K562 (cell line): ENCODE measurements around the gene GNAS-AS1. TPM values are rescaled to one million over a fixed set of nuclear protein-coding genes. Genes with fewer than 3 reads are reported as not detected.

ENCODE experiments used
- ATAC-seq: fragments of 200-7000 bp; cut with Tn5 transposase; 3 replicates; pipeline ENCODE4 v1.9.1; 2020; ENCODE audit warnings: moderate library complexity
- BruUV-seq: library from RNA; stranded (reverse); fragments of 400-500 nt; replicated peaks from 2 replicates; lab custom pipeline; 2021; lab: Mats Ljungman, UMichigan
- CTCF ChIA-PET: fragments of 300-600 bp; formaldehyde crosslinking; extraction: SDS; loops from one replicate; lab custom pipeline; 2021; ENCODE audit warnings: low intra/inter-chr PET ratio; lab: Yijun Ruan, JAX
- POLR2A ChIA-PET: fragments of 300-600, 350-650 bp; sonication (Branson Sonifier 250); formaldehyde crosslinking; extraction: SDS; loops from one replicate; lab custom pipeline; 2021; ENCODE audit warnings: antibody characterized with exemption, inconsistent platforms; lab: Yijun Ruan, JAX
- DNase-seq, 4 experiments: peaks; one replicate each; pipeline versions ENCODE4 v3.0.0 to v3.0.0-alpha.2; 2011 to 2018; ENCODE audit warnings: low spot score in 3 of 4, mixed read lengths in 3 of 4; ENCODE audit errors: extremely low read depth in 1 of 4
- FAIRE-seq: peaks from 2 replicates; lab custom pipeline; 2011; peaks lifted over from hg19 to GRCh38; lab: Jason Lieb, UNC
- H2AFZ ChIP-seq: 2 replicates; pipeline ENCODE4 v1.6.0; 2011; ENCODE audit warnings: low read depth, low read length, control low read depth, inconsistent platforms
- H3K27ac ChIP-seq: fragments of 200-600 bp; 3 replicates; pipeline ENCODE4 v1.8.0; 2011; ENCODE audit warnings: low read depth, mild to moderate bottlenecking, control low read depth, inconsistent platforms, low read length, moderate library complexity, mixed read lengths; ENCODE audit errors: extremely low read depth
- H3K27me3 ChIP-seq, 2 experiments: fragments of 300-600 bp in 1 of 2; 2 replicates in 1 of 2; 3 replicates in 1 of 2; pipeline versions ENCODE4 v1.6.0 to v1.8.0; 2011; ENCODE audit warnings: inconsistent platforms in 2 of 2, low read length in 2 of 2, mild to moderate bottlenecking in 1 of 2, mixed read lengths in 1 of 2, moderate library complexity in 1 of 2; ENCODE audit not compliant: control insufficient read depth in 2 of 2, insufficient read depth in 2 of 2
- H3K36me3 ChIP-seq: fragments of 300-600 bp; 3 replicates; pipeline ENCODE4 v1.8.0; 2011; ENCODE audit warnings: mild to moderate bottlenecking, low read length, inconsistent platforms; ENCODE audit not compliant: control insufficient read depth, insufficient read depth
- H3K4me1 ChIP-seq, 2 experiments: fragments of 200-600 bp in 1 of 2; replicated peaks in 1 of 2; 2 replicates in 1 of 2; 3 replicates in 1 of 2; pipeline versions ENCODE4 v1.5.1 to v1.8.0; 2011; ENCODE audit warnings: inconsistent platforms in 2 of 2, low read length in 2 of 2, mild to moderate bottlenecking in 1 of 2, mixed read lengths in 1 of 2, moderate library complexity in 1 of 2; ENCODE audit not compliant: control insufficient read depth in 2 of 2, insufficient read depth in 2 of 2
- H3K4me2 ChIP-seq: 2 replicates; pipeline ENCODE4 v1.6.1; 2011; ENCODE audit warnings: low read length, control low read depth, inconsistent platforms, mixed read lengths; ENCODE audit not compliant: insufficient read depth
- H3K4me3 ChIP-seq: fragments of 200-600 bp; sonication (generic), shearing (Covaris generic); 2 replicates; pipeline ENCODE4 v1.5.1; 2016; ENCODE audit warnings: control low read depth, inconsistent platforms
- H3K79me2 ChIP-seq: fragments of 200-600 bp; 3 replicates; pipeline ENCODE4 v1.8.0; 2011; ENCODE audit warnings: low read length, inconsistent platforms; ENCODE audit not compliant: control insufficient read depth, insufficient read depth
- H3K9ac ChIP-seq, 2 experiments: 2 replicates each; pipeline versions ENCODE4 v1.6.0 to v1.6.1; 2011; ENCODE audit warnings: low read depth in 2 of 2, low read length in 2 of 2, control low read depth in 1 of 2, inconsistent platforms in 1 of 2, mild to moderate bottlenecking in 1 of 2, mixed read lengths in 1 of 2; ENCODE audit not compliant: insufficient read depth in 1 of 2
- H3K9me1 ChIP-seq: one replicate; pipeline ENCODE4 v1.6.0; 2011; ENCODE audit warnings: inconsistent platforms, mild to moderate bottlenecking, low read length, moderate library complexity; ENCODE audit not compliant: control insufficient read depth, insufficient read depth
- H3K9me3 ChIP-seq: replicated peaks from 2 replicates; pipeline ENCODE4 v1.5.1; 2011; ENCODE audit warnings: low read depth, low read length, inconsistent platforms; ENCODE audit not compliant: control insufficient read depth, insufficient read depth
- H4K20me1 ChIP-seq: replicated peaks from 2 replicates; pipeline ENCODE4 v1.6.1; 2011; ENCODE audit warnings: low read length, inconsistent platforms, mixed read lengths; ENCODE audit not compliant: control insufficient read depth, insufficient read depth
- FOS ChIP-seq: IDR thresholded peaks from 3 replicates; pipeline ENCODE4 v1.6.1; 2011; ENCODE audit not compliant: insufficient read length; ENCODE audit errors: extremely low read depth
- HMGXB4 ChIP-seq: sonication (generic); formaldehyde crosslinking; IDR thresholded peaks from 2 replicates; pipeline ENCODE4 v1.8.1; 2023; ENCODE audit warnings: mild to moderate bottlenecking, missing genetic modification reagents
- L3MBTL2 ChIP-seq: fragments of 450-650 bp; IDR thresholded peaks from 2 replicates; pipeline ENCODE4 v1.6.1; 2016; ENCODE audit warnings: mild to moderate bottlenecking, moderate library complexity
- LCOR ChIP-seq: sonication (generic); formaldehyde crosslinking; IDR thresholded peaks from 2 replicates; pipeline ENCODE4 v1.8.0; 2022; ENCODE audit warnings: mild to moderate bottlenecking, missing genetic modification reagents
- MAFF ChIP-seq: IDR thresholded peaks from 2 replicates; pipeline ENCODE4 v1.6.1; 2012; ENCODE audit warnings: low read length, improper control_type of control experiment
- MBD2 ChIP-seq: sonication (generic); IDR thresholded peaks from 2 replicates; pipeline ENCODE4 v1.6.1; 2016; ENCODE audit warnings: low read depth, borderline replicate concordance
- PRMT5 ChIP-seq: sonication (generic); formaldehyde crosslinking; IDR thresholded peaks from 2 replicates; pipeline ENCODE4 v1.5.0; 2020; ENCODE audit warnings: missing genetic modification reagents
- RBFOX2 ChIP-seq: fragments of 200-400 bp; formaldehyde crosslinking; IDR thresholded peaks from 2 replicates; pipeline ENCODE4 v1.6.1; 2017; ENCODE audit warnings: low read depth, mild to moderate bottlenecking, low read length, moderate library complexity
- RCOR1 ChIP-seq, 2 experiments: IDR thresholded peaks; 2 replicates each; pipeline ENCODE4 v1.6.1; 2012; ENCODE audit warnings: low read depth in 2 of 2, low read length in 2 of 2, borderline replicate concordance in 1 of 2, improper control_type of control experiment in 1 of 2
- SMC3 ChIP-seq: conservative IDR thresholded peaks from 2 replicates; pipeline ENCODE4 v1.6.1; 2011; ENCODE audit warnings: low read depth, low read length, improper control_type of control experiment; ENCODE audit not compliant: insufficient read depth
- STAG1 ChIP-seq: sonication (generic); formaldehyde crosslinking; IDR thresholded peaks from 2 replicates; pipeline ENCODE4 v1.5.0; 2020; ENCODE audit warnings: missing genetic modification reagents, borderline replicate concordance
- ZEB2 ChIP-seq: fragments of 450-650 bp; IDR thresholded peaks from 2 replicates; pipeline ENCODE4 v1.6.1; 2016
- ZKSCAN1 ChIP-seq: fragments of 150-350 bp; IDR thresholded peaks from 2 replicates; pipeline ENCODE4 v1.6.1; 2016; ENCODE audit warnings: low read depth, low read length
- ZNF668 ChIP-seq: fragments of 250-450 bp; sonication (Bioruptor Pico); IDR thresholded peaks from 2 replicates; pipeline ENCODE4 v1.8.0; 2022; ENCODE audit warnings: mild to moderate bottlenecking, inconsistent platforms
- WGBS: fragments of 100-300 bp; shearing (Covaris generic); methylation state at CpG from one replicate; pipeline ENCODE4 v1.1.6; 2016; ENCODE audit warnings: low coverage, mixed read lengths; ENCODE audit not compliant: insufficient coverage; ENCODE audit errors: missing lambda C conversion rate; 5-methylcytosine and 5-hydroxymethylcytosine counted together
- in situ Hi-C: fragments of 300-500 bp; cut with MboI; formaldehyde crosslinking; loops from 4 replicates; pipeline ENCODE4 v1.15.0; 2018; ENCODE audit warnings: inconsistent platforms, mixed read lengths
- intact Hi-C: fragments of 100-400 bp; cut with micrococcal nuclease; formaldehyde crosslinking; loops from 2 replicates; pipeline ENCODE4 v1.14.2; 2022
- polyA plus RNA-seq, 8 experiments: library from polyadenylated mRNA; depleted of rRNA in 4 of 8; stranded (reverse) in 5 of 8; unstranded in 3 of 8; fragments of >200 nt; fragmentation: Nextera tagmentation in 2 of 8; fragmentation: Illumina TruSeq in 1 of 8; extraction: Ambion mirVana in 2 of 8; extraction: Trizol in 1 of 8; gene quantifications; 2 replicates each; pipeline versions ENCODE4 v1.2.1 to v1.2.3, GENCODE V29; 2011 to 2014; ENCODE audit warnings: inconsistent platforms in 1 of 8, missing spikeins in 1 of 8
- total RNA-seq, 7 experiments: library from RNA; depleted of rRNA in 6 of 7; stranded (reverse); fragments of >200 nt in 6 of 7; fragmentation: Illumina TruSeq in 2 of 7; extraction: Trizol in 2 of 7; gene quantifications; 2 replicates each; pipeline versions ENCODE4 v1.2.1 to v1.2.3, GENCODE V29; 2011 to 2021; ENCODE audit warnings: low replicate concordance in 1 of 7
- TF ChIP-seq, protein P1 (sequence below): fragments of 450-650 bp; IDR thresholded peaks from 2 replicates; pipeline ENCODE4 v1.6.1; 2014; ENCODE audit warnings: low read depth, mild to moderate bottlenecking, moderate library complexity, borderline replicate concordance
- TF ChIP-seq, protein P2 (sequence below): sonication (generic); formaldehyde crosslinking; IDR thresholded peaks from 2 replicates; pipeline ENCODE4 v1.8.0; 2022; ENCODE audit warnings: missing genetic modification reagents, mild to moderate bottlenecking, borderline replicate concordance
- TF ChIP-seq, protein P3 (sequence below): fragments of 250-450 bp; sonication (Bioruptor Pico); IDR thresholded peaks from 2 replicates; pipeline ENCODE4 v1.6.1; 2021; ENCODE audit warnings: mild to moderate bottlenecking

The GNAS-AS1 gene
- total and polyA plus RNA-seq, 9 of the 15 experiments (the other 6 are each of a cell fraction or from before 2014, with no cell fraction given): 0.04 to 2.5 (median 0.25) TPM

DNA sequence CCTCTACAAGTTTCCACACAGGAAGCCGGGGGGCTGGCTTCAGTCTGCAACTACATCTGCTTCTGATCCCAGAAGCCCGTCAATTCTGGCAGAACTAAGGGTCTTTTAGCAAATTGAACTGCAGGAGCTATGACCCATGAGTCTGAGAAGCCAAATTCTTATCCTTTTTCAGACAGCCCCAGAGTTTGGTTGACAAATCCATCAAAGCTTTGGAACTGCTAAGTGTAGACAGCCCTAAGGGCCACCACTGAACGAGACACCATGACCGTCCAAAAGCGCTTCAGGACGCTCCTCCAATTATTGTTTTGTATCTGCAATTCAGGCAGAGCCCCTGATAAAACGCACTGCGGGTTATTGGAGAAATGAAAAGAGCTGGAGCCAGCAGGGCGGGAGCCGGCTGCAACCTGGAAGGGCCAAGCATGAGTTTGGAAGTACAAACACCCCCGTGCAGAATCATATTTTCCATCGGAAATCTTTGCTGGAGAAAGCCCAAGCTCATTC lies 67.1 kb downstream of the GNAS-AS1 start (continued):
- TF ChIP-seq, protein P1, sequence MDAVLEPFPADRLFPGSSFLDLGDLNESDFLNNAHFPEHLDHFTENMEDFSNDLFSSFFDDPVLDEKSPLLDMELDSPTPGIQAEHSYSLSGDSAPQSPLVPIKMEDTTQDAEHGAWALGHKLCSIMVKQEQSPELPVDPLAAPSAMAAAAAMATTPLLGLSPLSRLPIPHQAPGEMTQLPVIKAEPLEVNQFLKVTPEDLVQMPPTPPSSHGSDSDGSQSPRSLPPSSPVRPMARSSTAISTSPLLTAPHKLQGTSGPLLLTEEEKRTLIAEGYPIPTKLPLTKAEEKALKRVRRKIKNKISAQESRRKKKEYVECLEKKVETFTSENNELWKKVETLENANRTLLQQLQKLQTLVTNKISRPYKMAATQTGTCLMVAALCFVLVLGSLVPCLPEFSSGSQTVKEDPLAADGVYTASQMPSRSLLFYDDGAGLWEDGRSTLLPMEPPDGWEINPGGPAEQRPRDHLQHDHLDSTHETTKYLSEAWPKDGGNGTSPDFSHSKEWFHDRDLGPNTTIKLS: no peak
- TF ChIP-seq LCOR (no peak), ZEB2 (no peak), ZKSCAN1 (no peak), RBFOX2 (no peak)

GRCh38 chr20:58781138-58781537 lies 69.6 kb downstream of the GNAS-AS1 start:
- in situ Hi-C loops: no loop called here
- 2% methylated on average over 4 of the region's 4 CpGs for WGBS
- H3K27me3 ChIP-seq: peaks cover 30 to 57% of the 10 kb centered on the region in 2 experiments
- no peak for TF ChIP-seq FOS
- no peak for TF ChIP-seq HMGXB4 (CRISPR knock-in tag)
- TF ChIP-seq PRMT5 (CRISPR knock-in tag): no peak
- TF ChIP-seq ZNF668: no peak
- no peak for TF ChIP-seq RCOR1 (IDR thresholded peaks at IDR 0.05; ENCODE audit: borderline replicate concordance in 1 of 2, low read depth in 2 of 2, low read length in 2 of 2)
- TF ChIP-seq MBD2: no peak
- TF ChIP-seq, protein P2, sequence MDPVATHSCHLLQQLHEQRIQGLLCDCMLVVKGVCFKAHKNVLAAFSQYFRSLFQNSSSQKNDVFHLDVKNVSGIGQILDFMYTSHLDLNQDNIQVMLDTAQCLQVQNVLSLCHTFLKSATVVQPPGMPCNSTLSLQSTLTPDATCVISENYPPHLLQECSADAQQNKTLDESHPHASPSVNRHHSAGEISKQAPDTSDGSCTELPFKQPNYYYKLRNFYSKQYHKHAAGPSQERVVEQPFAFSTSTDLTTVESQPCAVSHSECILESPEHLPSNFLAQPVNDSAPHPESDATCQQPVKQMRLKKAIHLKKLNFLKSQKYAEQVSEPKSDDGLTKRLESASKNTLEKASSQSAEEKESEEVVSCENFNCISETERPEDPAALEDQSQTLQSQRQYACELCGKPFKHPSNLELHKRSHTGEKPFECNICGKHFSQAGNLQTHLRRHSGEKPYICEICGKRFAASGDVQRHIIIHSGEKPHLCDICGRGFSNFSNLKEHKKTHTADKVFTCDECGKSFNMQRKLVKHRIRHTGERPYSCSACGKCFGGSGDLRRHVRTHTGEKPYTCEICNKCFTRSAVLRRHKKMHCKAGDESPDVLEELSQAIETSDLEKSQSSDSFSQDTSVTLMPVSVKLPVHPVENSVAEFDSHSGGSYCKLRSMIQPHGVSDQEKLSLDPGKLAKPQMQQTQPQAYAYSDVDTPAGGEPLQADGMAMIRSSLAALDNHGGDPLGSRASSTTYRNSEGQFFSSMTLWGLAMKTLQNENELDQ (CRISPR knock-in tag): no peak
- no peak for TF ChIP-seq SMC3
- TF ChIP-seq, protein P3, sequence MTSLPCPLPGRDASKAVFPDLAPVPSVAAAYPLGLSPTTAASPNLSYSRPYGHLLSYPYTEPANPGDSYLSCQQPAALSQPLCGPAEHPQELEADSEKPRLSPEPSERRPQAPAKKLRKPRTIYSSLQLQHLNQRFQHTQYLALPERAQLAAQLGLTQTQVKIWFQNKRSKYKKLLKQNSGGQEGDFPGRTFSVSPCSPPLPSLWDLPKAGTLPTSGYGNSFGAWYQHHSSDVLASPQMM: no peak
- no peak for TF ChIP-seq STAG1
- TF ChIP-seq L3MBTL2: no peak
- TF ChIP-seq MAFF: no peak

More at GRCh38 chr20:58781138-58781537, 69.6 kb downstream of the GNAS-AS1 start:
- no peak for FAIRE-seq
- Histone ChIP-seq H3K4me2 (no peak overlapping the region), H3K27ac (no peak overlapping the region), H3K9me3 (no peaks in the 10 kb centered on the region), H3K4me3 (no peak overlapping the region), H3K4me1 (no peaks in the 10 kb centered on the region), H3K79me2 (no peaks in the 10 kb centered on the region), H3K9ac (no peak overlapping the region), H3K36me3 (no peaks in the 10 kb centered on the region), H3K9me1 (no peaks in the 10 kb centered on the region), H4K20me1 (no peaks in the 10 kb centered on the region), H2AFZ (no peak overlapping the region)
- no peak for ATAC-seq
- CTCF ChIA-PET: no interaction called here
- POLR2A ChIA-PET: interaction anchor here (0.6 kb wide), 1 partner anchor 251 kb away, joined by 3 read pairs; no protein-coding TSS in a partner anchor
- no peak for DNase-seq
- intact Hi-C loops: no loop called here
- BruUV-seq: no TSS peak
